HepG2 (cell line): ENCODE data around the gene DPPA2. TPM values are rescaled to one million over a fixed set of nuclear protein-coding genes. Genes with fewer than 3 reads are reported as not detected.

ENCODE experiments used
- ATAC-seq: fragments of 200-7000 bp; cut with Tn5 transposase; 3 replicates; pipeline ENCODE4 v1.9.1; 2020; ENCODE audit warnings: mild to moderate bottlenecking, moderate library complexity
- BruUV-seq: library from RNA; stranded (reverse); fragments of 400-500 nt; replicated peaks from 2 replicates; lab custom pipeline; 2021; lab: Mats Ljungman, UMichigan
- CTCF ChIA-PET: fragments of 300-600 bp; formaldehyde crosslinking; extraction: SDS; loops from one replicate; lab custom pipeline; 2021; ENCODE audit warnings: low total read pairs, inconsistent platforms, low intra/inter-chr PET ratio; lab: Yijun Ruan, JAX
- POLR2A ChIA-PET: fragments of 350-600 bp; sonication (Branson Sonifier 250); formaldehyde crosslinking; loops from one replicate; lab custom pipeline; 2020; ENCODE audit warnings: antibody characterized with exemption, inconsistent platforms; lab: Yijun Ruan, JAX
- DNase-seq: peaks from one replicate; pipeline ENCODE4 v3.0.0-alpha.2; 2015; ENCODE audit warnings: low spot score
- FAIRE-seq: peaks from 3 replicates; lab custom pipeline; 2011; peaks lifted over from hg19 to GRCh38; lab: Jason Lieb, UNC
- H2AFZ ChIP-seq: one replicate; pipeline ENCODE4 v1.6.1; 2011; ENCODE audit warnings: low read length, inconsistent platforms
- H3K27ac ChIP-seq: fragments of 300-600 bp; 3 replicates; pipeline ENCODE4 v1.8.0; 2011; ENCODE audit warnings: mixed run types, mild to moderate bottlenecking, mixed read lengths, low read length, inconsistent platforms; ENCODE audit not compliant: insufficient read depth; ENCODE audit errors: extremely low read length
- H3K27me3 ChIP-seq, 2 experiments: fragments of 200-600 bp in 1 of 2; 2 replicates in 1 of 2; 3 replicates in 1 of 2; pipeline versions ENCODE4 v1.6.0 to v1.8.0; 2011; ENCODE audit warnings: low read length in 2 of 2, mild to moderate bottlenecking in 2 of 2, moderate library complexity in 2 of 2, inconsistent platforms in 1 of 2; ENCODE audit not compliant: insufficient read depth in 2 of 2, control insufficient read depth in 1 of 2
- H3K36me3 ChIP-seq, 2 experiments: fragments of 200-600 bp in 1 of 2; replicated peaks in 1 of 2; 2 replicates in 1 of 2; 3 replicates in 1 of 2; pipeline versions ENCODE4 v1.5.1 to v1.8.0; 2011; ENCODE audit warnings: low read length in 2 of 2, inconsistent platforms in 1 of 2; ENCODE audit not compliant: insufficient read depth in 2 of 2, control insufficient read depth in 1 of 2
- H3K4me1 ChIP-seq: 2 replicates; pipeline ENCODE4 v1.5.1; 2012; ENCODE audit warnings: low read length, inconsistent platforms; ENCODE audit not compliant: insufficient read depth
- H3K4me2 ChIP-seq: 2 replicates; pipeline ENCODE4 v1.6.0; 2011; ENCODE audit warnings: low read depth, low read length, inconsistent platforms
- H3K4me3 ChIP-seq, 3 experiments: fragments of 200-600 bp in 1 of 3; sonication (generic), shearing (Covaris generic) in 1 of 3; replicated peaks in 1 of 3; 2 replicates each; pipeline ENCODE4 v1.5.1; 2011 to 2016; ENCODE audit warnings: low read length in 3 of 3, inconsistent platforms in 2 of 3, low read depth in 2 of 3, mild to moderate bottlenecking in 2 of 3, control low read depth in 1 of 3, mixed read lengths in 1 of 3; ENCODE audit not compliant: insufficient read depth in 1 of 3
- H3K79me2 ChIP-seq: one replicate; pipeline ENCODE4 v1.6.1; 2011; ENCODE audit warnings: low read length, inconsistent platforms; ENCODE audit not compliant: insufficient read depth
- H3K9ac ChIP-seq: 2 replicates; pipeline ENCODE4 v1.6.0; 2011; ENCODE audit warnings: mild to moderate bottlenecking, low read depth, low read length, inconsistent platforms; ENCODE audit not compliant: insufficient read depth
- H3K9me3 ChIP-seq: 2 replicates; pipeline ENCODE4 v1.5.1; 2012; ENCODE audit warnings: mild to moderate bottlenecking, low read length
- H4K20me1 ChIP-seq: 2 replicates; pipeline ENCODE4 v1.6.0; 2011; ENCODE audit warnings: inconsistent platforms, mild to moderate bottlenecking, low read length, moderate library complexity; ENCODE audit not compliant: insufficient read depth
- BRF2 ChIP-seq: sonication (generic); formaldehyde crosslinking; IDR thresholded peaks from 2 replicates; pipeline ENCODE4 v1.8.1; 2022; ENCODE audit warnings: mild to moderate bottlenecking, missing genetic modification reagents
- EHMT2 ChIP-seq: fragments of 200-600 bp; sonication (generic); IDR thresholded peaks from 2 replicates; pipeline ENCODE4 v1.7.0; 2017; ENCODE audit warnings: antibody characterized with exemption, low read depth, low read length, borderline replicate concordance
- GFI1 ChIP-seq: sonication (generic); formaldehyde crosslinking; IDR thresholded peaks from 2 replicates; pipeline ENCODE4 v1.5.0; 2020; ENCODE audit warnings: missing genetic modification reagents, mild to moderate bottlenecking, borderline replicate concordance
- MTA3 ChIP-seq: sonication (generic); formaldehyde crosslinking; IDR thresholded peaks from 2 replicates; pipeline ENCODE4 v1.4.0; 2020; ENCODE audit warnings: missing genetic modification reagents
- NFYC ChIP-seq: IDR thresholded peaks from 2 replicates; pipeline ENCODE4 v1.6.1; 2016; ENCODE audit warnings: missing genetic modification reagents, missing compliant biosample characterization
- NRL ChIP-seq: sonication (generic); formaldehyde crosslinking; IDR thresholded peaks from 2 replicates; pipeline ENCODE4 v1.5.0; 2020; ENCODE audit warnings: missing genetic modification reagents, mild to moderate bottlenecking, moderate library complexity, borderline replicate concordance
- RORA ChIP-seq: sonication (generic); formaldehyde crosslinking; IDR thresholded peaks from 2 replicates; pipeline ENCODE4 v1.5.0; 2020; ENCODE audit warnings: mild to moderate bottlenecking, missing genetic modification reagents, moderate library complexity
- ZFP41 ChIP-seq: sonication (generic); formaldehyde crosslinking; IDR thresholded peaks from 2 replicates; pipeline ENCODE4 v1.4.0; 2020; ENCODE audit warnings: mild to moderate bottlenecking, missing genetic modification reagents, borderline replicate concordance
- ZFP82 ChIP-seq: sonication (generic); formaldehyde crosslinking; IDR thresholded peaks from 2 replicates; pipeline ENCODE4 v1.5.1; 2020; ENCODE audit warnings: mild to moderate bottlenecking, missing genetic modification reagents, borderline replicate concordance
- ZNF136 ChIP-seq: sonication (generic); formaldehyde crosslinking; IDR thresholded peaks from 2 replicates; pipeline ENCODE4 v1.8.1; 2022; ENCODE audit warnings: low read depth, mild to moderate bottlenecking, moderate library complexity, missing genetic modification reagents
- ZNF30 ChIP-seq: sonication (generic); formaldehyde crosslinking; IDR thresholded peaks from 2 replicates; pipeline ENCODE4 v1.5.0; 2020; ENCODE audit warnings: mild to moderate bottlenecking, missing genetic modification reagents
- ZNF597 ChIP-seq: sonication (generic); formaldehyde crosslinking; IDR thresholded peaks from 2 replicates; pipeline ENCODE4 v1.5.0; 2020; ENCODE audit warnings: missing genetic modification reagents
- WGBS: methylation state at CpG from one replicate; pipeline ENCODE4 v1.1.6; 2017; ENCODE audit warnings: low lambda C conversion rate; 5-methylcytosine and 5-hydroxymethylcytosine counted together
- in situ Hi-C: cut with HindIII; loops from 2 replicates; pipeline ENCODE4 v1.10.0; 2017; ENCODE audit warnings: low pct_unique_long_range_greater_than_20kb; ENCODE audit not compliant: extremely low pct_ligation_motif_present
- intact Hi-C: fragments of 100-400 bp; cut with micrococcal nuclease; formaldehyde crosslinking; loops from one replicate; pipeline ENCODE4 v1.10.0; 2022; ENCODE audit not compliant: unreplicated experiment
- polyA plus RNA-seq, 8 experiments: library from polyadenylated mRNA; depleted of rRNA in 3 of 8; stranded (reverse) in 7 of 8; unstranded in 1 of 8; fragments of >200 nt; fragmentation: Illumina TruSeq in 4 of 8; extraction: Trizol in 4 of 8; gene quantifications; 2 replicates each; pipeline versions ENCODE4 v1.2.1 to v1.2.3, GENCODE V29; 2011 to 2016; ENCODE audit warnings: low read depth in 4 of 8, missing spikeins in 1 of 8, mixed read lengths in 1 of 8; ENCODE audit not compliant: insufficient read depth in 1 of 8
- total RNA-seq, 5 experiments: library from RNA; depleted of rRNA; stranded (reverse); fragments of >200 nt; fragmentation: Illumina TruSeq; extraction: Trizol; gene quantifications; 2 replicates each; pipeline ENCODE4 v1.2.3, GENCODE V29; 2016; ENCODE audit warnings: low read depth in 1 of 5

DPPA2 gene
- total and polyA plus RNA-seq, 2 of the 13 experiments (the other 11 are each of a cell fraction or from before 2014, with no cell fraction given) = not detected

- TF ChIP-seq ZFP41 (CRISPR knock-in tag) = no peak
Measured at GRCh38 chr3:109328202-109328601, 11.9 kb upstream of the DPPA2 start (continued).

- POLR2A ChIA-PET = no interaction called here
- FAIRE-seq = no peak
Measured at GRCh38 chr3:109325657-109326056, 9.3 kb upstream of the DPPA2 start.

GRCh38 chr3:109325109-109325508 lies 8.8 kb upstream of the DPPA2 start:
- Histone ChIP-seq H3K4me2 (no peak overlapping the region), H3K4me1 (no peaks in the 10 kb centered on the region), H3K79me2 (no peaks in the 10 kb centered on the region), H2AFZ (no peak overlapping the region), H3K9ac (no peak overlapping the region), H3K4me3 (no peak overlapping the region), H3K27me3 (no peaks in the 10 kb centered on the region; a peak in 1 of 5 replicates), H3K27ac (no peak overlapping the region), H3K36me3 (no peaks in the 10 kb centered on the region), H4K20me1 (no peaks in the 10 kb centered on the region), H3K9me3 (no peaks in the 10 kb centered on the region)
- ATAC-seq (no peak), DNase-seq (no peak), FAIRE-seq (no peak)
- BruUV-seq = no TSS peak
- 7% methylated on average over 3 of the region's 5 CpGs for WGBS
- CTCF ChIA-PET = no interaction called here
- in situ Hi-C loops = no loop called here
- POLR2A ChIA-PET = no interaction called here
- TF ChIP-seq RORA (CRISPR knock-in tag) (no peak), ZFP82 (CRISPR knock-in tag) (no peak), BRF2 (CRISPR knock-in tag) (no peak), NRL (CRISPR knock-in tag) (no peak), ZNF30 (CRISPR knock-in tag) (no peak), NFYC (no peak), MTA3 (CRISPR knock-in tag) (no peak)
- intact Hi-C loops = no loop called here

More at GRCh38 chr3:109325657-109326056, 9.3 kb upstream of the DPPA2 start:
- H4K20me1 ChIP-seq = no peaks in the 10 kb centered on the region
- H3K27ac ChIP-seq = no peak overlapping the region
- ATAC-seq (no peak), DNase-seq (no peak)
- CTCF ChIA-PET = no interaction called here
- H3K4me2 ChIP-seq = no peak overlapping the region
- H2AFZ ChIP-seq = no peak overlapping the region
- no peak overlapping the region for H3K9ac ChIP-seq
- no peaks in the 10 kb centered on the region for H3K4me1 ChIP-seq
- no peaks in the 10 kb centered on the region; a peak in 1 of 5 replicates for H3K27me3 ChIP-seq
- in situ Hi-C loops = no loop called here
- no peak overlapping the region for H3K4me3 ChIP-seq
- 49% methylated on average over 3 of the region's 3 CpGs for WGBS
- TF ChIP-seq ZNF136 (CRISPR knock-in tag) = no peak
- TF ChIP-seq GFI1 (CRISPR knock-in tag) = no peak
- TF ChIP-seq ZNF597 (CRISPR knock-in tag) = no peak
- no peak for TF ChIP-seq EHMT2
- no peaks in the 10 kb centered on the region for H3K9me3 ChIP-seq
- intact Hi-C loops = no loop called here
- no peaks in the 10 kb centered on the region for H3K36me3 ChIP-seq
- no TSS peak for BruUV-seq
- no peaks in the 10 kb centered on the region for H3K79me2 ChIP-seq
